HEK293 (cell line): ENCODE results near the gene DMPK.

ENCODE experiments used
- BCL11B ChIP-seq: fragments of 450-650 bp; formaldehyde crosslinking; IDR thresholded peaks from 2 replicates; pipeline ENCODE4 v1.5.1; 2016; ENCODE audit warnings: low read depth, missing biosample characterization, missing genetic modification characterization
- OVOL3 ChIP-seq: fragments of 450-650 bp; formaldehyde crosslinking; IDR thresholded peaks from 2 replicates; pipeline ENCODE4 v1.5.1; 2016; ENCODE audit warnings: missing biosample characterization, missing genetic modification characterization
- ZNF138 ChIP-seq: fragments of 450-650 bp; formaldehyde crosslinking; IDR thresholded peaks from 2 replicates; pipeline ENCODE4 v1.5.1; 2016; ENCODE audit warnings: missing biosample characterization, missing genetic modification characterization, borderline replicate concordance
- ZNF292 ChIP-seq: fragments of 450-650 bp; formaldehyde crosslinking; IDR thresholded peaks from 2 replicates; pipeline ENCODE4 v1.5.1; 2016; ENCODE audit warnings: low read depth, missing biosample characterization, missing genetic modification characterization, borderline replicate concordance
- ZNF366 ChIP-seq: fragments of 450-650 bp; formaldehyde crosslinking; conservative IDR thresholded peaks from 2 replicates; pipeline ENCODE4 v1.5.1; 2016; ENCODE audit warnings: missing biosample characterization, missing genetic modification characterization
- ZNF776 ChIP-seq: fragments of 450-650 bp; formaldehyde crosslinking; IDR thresholded peaks from 2 replicates; pipeline ENCODE4 v1.5.0; 2017; ENCODE audit warnings: missing biosample characterization, missing genetic modification characterization, borderline replicate concordance
- ZSCAN30 ChIP-seq: fragments of 450-650 bp; IDR thresholded peaks from 2 replicates; pipeline ENCODE4 v1.5.1; 2018; ENCODE audit warnings: missing biosample characterization, mild to moderate bottlenecking, missing genetic modification characterization, moderate library complexity
- ZXDB ChIP-seq: fragments of 450-650 bp; formaldehyde crosslinking; IDR thresholded peaks from 2 replicates; pipeline ENCODE4 v1.5.1; 2016; ENCODE audit warnings: missing biosample characterization, missing genetic modification characterization
- TF ChIP-seq, protein P1 (sequence below): fragments of 450-650 bp; formaldehyde crosslinking; IDR thresholded peaks from 2 replicates; pipeline ENCODE4 v1.5.1; 2016; ENCODE audit warnings: missing biosample characterization, missing genetic modification characterization
- TF ChIP-seq, protein P2 (sequence below): fragments of 450-650 bp; formaldehyde crosslinking; IDR thresholded peaks from 2 replicates; pipeline ENCODE4 v1.5.1; 2017; ENCODE audit warnings: missing biosample characterization, missing genetic modification characterization
- TF ChIP-seq, protein P3 (sequence below): fragments of 450-650 bp; formaldehyde crosslinking; IDR thresholded peaks from 2 replicates; pipeline ENCODE4 v1.5.1; 2016; ENCODE audit warnings: missing biosample characterization, missing genetic modification characterization
- TF ChIP-seq, protein P4 (sequence below): fragments of 450-650 bp; formaldehyde crosslinking; IDR thresholded peaks from 2 replicates; pipeline ENCODE4 v1.5.1; 2016; ENCODE audit warnings: missing biosample characterization, missing genetic modification characterization
- TF ChIP-seq, protein P5 (sequence below): fragments of 450-650 bp; formaldehyde crosslinking; IDR thresholded peaks from 2 replicates; pipeline ENCODE4 v1.5.1; 2017; ENCODE audit warnings: missing biosample characterization, missing genetic modification characterization

Gene DMPK

DNA sequence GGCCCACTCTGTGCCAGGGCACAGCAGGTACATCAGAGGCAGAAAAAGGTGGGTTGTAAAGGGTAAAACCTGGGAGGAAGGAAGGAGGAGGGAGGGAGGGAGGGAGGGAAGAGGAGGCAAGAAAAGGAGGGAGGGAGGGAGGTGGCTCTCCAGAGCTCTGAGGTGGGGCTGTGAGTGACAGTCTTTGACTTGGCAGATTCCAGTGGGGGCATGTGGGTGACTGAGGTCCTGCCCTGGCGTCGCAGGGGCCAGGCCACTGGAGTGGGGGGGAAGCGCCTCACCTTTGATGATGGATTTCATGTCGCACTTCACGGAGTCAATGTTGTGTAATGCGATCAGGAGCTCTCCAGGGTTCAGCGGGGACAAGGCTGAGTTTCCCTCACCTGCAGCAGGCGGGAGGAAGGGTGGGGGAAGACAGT is 38.8 kb upstream of the DMPK start (continued):
- TF ChIP-seq, protein P1, sequence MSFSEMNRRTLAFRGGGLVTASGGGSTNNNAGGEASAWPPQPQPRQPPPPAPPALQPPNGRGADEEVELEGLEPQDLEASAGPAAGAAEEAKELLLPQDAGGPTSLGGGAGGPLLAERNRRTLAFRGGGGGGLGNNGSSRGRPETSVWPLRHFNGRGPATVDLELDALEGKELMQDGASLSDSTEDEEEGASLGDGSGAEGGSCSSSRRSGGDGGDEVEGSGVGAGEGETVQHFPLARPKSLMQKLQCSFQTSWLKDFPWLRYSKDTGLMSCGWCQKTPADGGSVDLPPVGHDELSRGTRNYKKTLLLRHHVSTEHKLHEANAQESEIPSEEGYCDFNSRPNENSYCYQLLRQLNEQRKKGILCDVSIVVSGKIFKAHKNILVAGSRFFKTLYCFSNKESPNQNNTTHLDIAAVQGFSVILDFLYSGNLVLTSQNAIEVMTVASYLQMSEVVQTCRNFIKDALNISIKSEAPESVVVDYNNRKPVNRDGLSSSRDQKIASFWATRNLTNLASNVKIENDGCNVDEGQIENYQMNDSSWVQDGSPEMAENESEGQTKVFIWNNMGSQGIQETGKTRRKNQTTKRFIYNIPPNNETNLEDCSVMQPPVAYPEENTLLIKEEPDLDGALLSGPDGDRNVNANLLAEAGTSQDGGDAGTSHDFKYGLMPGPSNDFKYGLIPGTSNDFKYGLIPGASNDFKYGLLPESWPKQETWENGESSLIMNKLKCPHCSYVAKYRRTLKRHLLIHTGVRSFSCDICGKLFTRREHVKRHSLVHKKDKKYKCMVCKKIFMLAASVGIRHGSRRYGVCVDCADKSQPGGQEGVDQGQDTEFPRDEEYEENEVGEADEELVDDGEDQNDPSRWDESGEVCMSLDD (tag by site-specific recombination), result no peak
- TF ChIP-seq ZNF776 (tag by site-specific recombination) (no peak), ZNF292 (tag by site-specific recombination) (no peak), BCL11B (tag by site-specific recombination) (no peak), ZNF138 (no peak), ZSCAN30 (tag by site-specific recombination) (no peak), ZXDB (tag by site-specific recombination) (no peak), ZNF366 (peak; percentile 66), OVOL3 (tag by site-specific recombination) (no peak)
- TF ChIP-seq, protein P2, sequence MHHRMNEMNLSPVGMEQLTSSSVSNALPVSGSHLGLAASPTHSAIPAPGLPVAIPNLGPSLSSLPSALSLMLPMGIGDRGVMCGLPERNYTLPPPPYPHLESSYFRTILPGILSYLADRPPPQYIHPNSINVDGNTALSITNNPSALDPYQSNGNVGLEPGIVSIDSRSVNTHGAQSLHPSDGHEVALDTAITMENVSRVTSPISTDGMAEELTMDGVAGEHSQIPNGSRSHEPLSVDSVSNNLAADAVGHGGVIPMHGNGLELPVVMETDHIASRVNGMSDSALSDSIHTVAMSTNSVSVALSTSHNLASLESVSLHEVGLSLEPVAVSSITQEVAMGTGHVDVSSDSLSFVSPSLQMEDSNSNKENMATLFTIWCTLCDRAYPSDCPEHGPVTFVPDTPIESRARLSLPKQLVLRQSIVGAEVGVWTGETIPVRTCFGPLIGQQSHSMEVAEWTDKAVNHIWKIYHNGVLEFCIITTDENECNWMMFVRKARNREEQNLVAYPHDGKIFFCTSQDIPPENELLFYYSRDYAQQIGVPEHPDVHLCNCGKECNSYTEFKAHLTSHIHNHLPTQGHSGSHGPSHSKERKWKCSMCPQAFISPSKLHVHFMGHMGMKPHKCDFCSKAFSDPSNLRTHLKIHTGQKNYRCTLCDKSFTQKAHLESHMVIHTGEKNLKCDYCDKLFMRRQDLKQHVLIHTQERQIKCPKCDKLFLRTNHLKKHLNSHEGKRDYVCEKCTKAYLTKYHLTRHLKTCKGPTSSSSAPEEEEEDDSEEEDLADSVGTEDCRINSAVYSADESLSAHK (tag by site-specific recombination), result no peak
- TF ChIP-seq, protein P3, sequence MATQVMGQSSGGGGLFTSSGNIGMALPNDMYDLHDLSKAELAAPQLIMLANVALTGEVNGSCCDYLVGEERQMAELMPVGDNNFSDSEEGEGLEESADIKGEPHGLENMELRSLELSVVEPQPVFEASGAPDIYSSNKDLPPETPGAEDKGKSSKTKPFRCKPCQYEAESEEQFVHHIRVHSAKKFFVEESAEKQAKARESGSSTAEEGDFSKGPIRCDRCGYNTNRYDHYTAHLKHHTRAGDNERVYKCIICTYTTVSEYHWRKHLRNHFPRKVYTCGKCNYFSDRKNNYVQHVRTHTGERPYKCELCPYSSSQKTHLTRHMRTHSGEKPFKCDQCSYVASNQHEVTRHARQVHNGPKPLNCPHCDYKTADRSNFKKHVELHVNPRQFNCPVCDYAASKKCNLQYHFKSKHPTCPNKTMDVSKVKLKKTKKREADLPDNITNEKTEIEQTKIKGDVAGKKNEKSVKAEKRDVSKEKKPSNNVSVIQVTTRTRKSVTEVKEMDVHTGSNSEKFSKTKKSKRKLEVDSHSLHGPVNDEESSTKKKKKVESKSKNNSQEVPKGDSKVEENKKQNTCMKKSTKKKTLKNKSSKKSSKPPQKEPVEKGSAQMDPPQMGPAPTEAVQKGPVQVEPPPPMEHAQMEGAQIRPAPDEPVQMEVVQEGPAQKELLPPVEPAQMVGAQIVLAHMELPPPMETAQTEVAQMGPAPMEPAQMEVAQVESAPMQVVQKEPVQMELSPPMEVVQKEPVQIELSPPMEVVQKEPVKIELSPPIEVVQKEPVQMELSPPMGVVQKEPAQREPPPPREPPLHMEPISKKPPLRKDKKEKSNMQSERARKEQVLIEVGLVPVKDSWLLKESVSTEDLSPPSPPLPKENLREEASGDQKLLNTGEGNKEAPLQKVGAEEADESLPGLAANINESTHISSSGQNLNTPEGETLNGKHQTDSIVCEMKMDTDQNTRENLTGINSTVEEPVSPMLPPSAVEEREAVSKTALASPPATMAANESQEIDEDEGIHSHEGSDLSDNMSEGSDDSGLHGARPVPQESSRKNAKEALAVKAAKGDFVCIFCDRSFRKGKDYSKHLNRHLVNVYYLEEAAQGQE (tag by site-specific recombination), result 0 out of 2 replicates have a peak, but pooled peaks have one; percentile 25
- TF ChIP-seq, protein P4, sequence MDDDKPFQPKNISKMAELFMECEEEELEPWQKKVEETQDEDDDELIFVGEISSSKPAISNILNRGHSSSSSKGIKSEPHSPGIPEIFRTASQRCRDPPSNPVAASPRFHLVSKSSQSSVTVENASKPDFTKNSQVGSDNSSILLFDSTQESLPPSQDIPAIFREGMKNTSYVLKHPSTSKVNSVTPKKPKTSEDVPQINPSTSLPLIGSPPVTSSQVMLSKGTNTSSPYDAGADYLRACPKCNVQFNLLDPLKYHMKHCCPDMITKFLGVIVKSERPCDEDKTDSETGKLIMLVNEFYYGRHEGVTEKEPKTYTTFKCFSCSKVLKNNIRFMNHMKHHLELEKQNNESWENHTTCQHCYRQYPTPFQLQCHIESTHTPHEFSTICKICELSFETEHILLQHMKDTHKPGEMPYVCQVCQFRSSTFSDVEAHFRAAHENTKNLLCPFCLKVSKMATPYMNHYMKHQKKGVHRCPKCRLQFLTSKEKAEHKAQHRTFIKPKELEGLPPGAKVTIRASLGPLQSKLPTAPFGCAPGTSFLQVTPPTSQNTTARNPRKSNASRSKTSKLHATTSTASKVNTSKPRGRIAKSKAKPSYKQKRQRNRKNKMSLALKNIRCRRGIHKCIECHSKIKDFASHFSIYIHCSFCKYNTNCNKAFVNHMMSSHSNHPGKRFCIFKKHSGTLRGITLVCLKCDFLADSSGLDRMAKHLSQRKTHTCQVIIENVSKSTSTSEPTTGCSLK (tag by site-specific recombination), result no peak
- TF ChIP-seq, protein P5, sequence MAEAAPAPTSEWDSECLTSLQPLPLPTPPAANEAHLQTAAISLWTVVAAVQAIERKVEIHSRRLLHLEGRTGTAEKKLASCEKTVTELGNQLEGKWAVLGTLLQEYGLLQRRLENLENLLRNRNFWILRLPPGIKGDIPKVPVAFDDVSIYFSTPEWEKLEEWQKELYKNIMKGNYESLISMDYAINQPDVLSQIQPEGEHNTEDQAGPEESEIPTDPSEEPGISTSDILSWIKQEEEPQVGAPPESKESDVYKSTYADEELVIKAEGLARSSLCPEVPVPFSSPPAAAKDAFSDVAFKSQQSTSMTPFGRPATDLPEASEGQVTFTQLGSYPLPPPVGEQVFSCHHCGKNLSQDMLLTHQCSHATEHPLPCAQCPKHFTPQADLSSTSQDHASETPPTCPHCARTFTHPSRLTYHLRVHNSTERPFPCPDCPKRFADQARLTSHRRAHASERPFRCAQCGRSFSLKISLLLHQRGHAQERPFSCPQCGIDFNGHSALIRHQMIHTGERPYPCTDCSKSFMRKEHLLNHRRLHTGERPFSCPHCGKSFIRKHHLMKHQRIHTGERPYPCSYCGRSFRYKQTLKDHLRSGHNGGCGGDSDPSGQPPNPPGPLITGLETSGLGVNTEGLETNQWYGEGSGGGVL (tag by site-specific recombination), result 0 out of 2 replicates have a peak, but pooled peaks have one; percentile 23
